Fibroblast of lung (primary cell): ENCODE data around the gene ANXA9. TPM values are rescaled to one million over a fixed set of nuclear protein-coding genes. Genes with fewer than 3 reads are reported as not detected.

ENCODE experiments used
- DNase-seq, 2 donors: peaks; one replicate each; pipeline versions ENCODE4 v3.0.0 to v3.0.0-alpha.2; 2010; ENCODE audit warnings: low read depth in 2 of 2
- H2AFZ ChIP-seq: 2 replicates; pipeline ENCODE4 v1.5.1; 2012; ENCODE audit warnings: low read length, control low read depth, inconsistent platforms
- H3K27ac ChIP-seq: 2 replicates; pipeline ENCODE4 v1.5.1; 2011; ENCODE audit warnings: low read length, control low read depth; ENCODE audit not compliant: insufficient read depth
- H3K27me3 ChIP-seq: 2 replicates; pipeline ENCODE4 v1.5.1; 2011; ENCODE audit warnings: mild to moderate bottlenecking, low read length; ENCODE audit not compliant: control insufficient read depth, insufficient read depth
- H3K36me3 ChIP-seq: 2 replicates; pipeline ENCODE4 v1.5.1; 2011; ENCODE audit warnings: low read length; ENCODE audit not compliant: control insufficient read depth, insufficient read depth
- H3K4me1 ChIP-seq: 2 replicates; pipeline ENCODE4 v1.5.1; 2011; ENCODE audit warnings: low read length; ENCODE audit not compliant: control insufficient read depth, insufficient read depth; ENCODE audit errors: extremely low read depth
- H3K4me2 ChIP-seq: 2 replicates; pipeline ENCODE4 v1.5.1; 2011; ENCODE audit warnings: low read length, control low read depth; ENCODE audit not compliant: insufficient read depth; ENCODE audit errors: extremely low read depth
- H3K4me3 ChIP-seq, 4 experiments: fragments of 200-600 bp in 1 of 4; sonication (generic) in 1 of 4; replicated peaks in 1 of 4; 2 replicates each; pipeline ENCODE4 v1.5.1; 2011 to 2016; ENCODE audit warnings: low read length in 4 of 4, low read depth in 3 of 4, mild to moderate bottlenecking in 3 of 4, control low read depth in 2 of 4, inconsistent platforms in 1 of 4, mixed read lengths in 1 of 4; ENCODE audit not compliant: insufficient read depth in 1 of 4; ENCODE audit errors: control extremely low read depth in 1 of 4
- H3K79me2 ChIP-seq: 2 replicates; pipeline ENCODE4 v1.5.1; 2012; ENCODE audit warnings: mild to moderate bottlenecking, low read length, inconsistent platforms; ENCODE audit not compliant: control insufficient read depth, insufficient read depth
- H3K9ac ChIP-seq: 2 replicates; pipeline ENCODE4 v1.5.1; 2011; ENCODE audit warnings: mild to moderate bottlenecking, low read length, control low read depth; ENCODE audit not compliant: insufficient read depth
- H3K9me3 ChIP-seq: 2 replicates; pipeline ENCODE4 v1.5.1; 2012; ENCODE audit warnings: low read depth, low read length; ENCODE audit not compliant: control insufficient read depth, insufficient read depth
- H4K20me1 ChIP-seq: 2 replicates; pipeline ENCODE4 v1.5.1; 2011; ENCODE audit warnings: low read length; ENCODE audit not compliant: control insufficient read depth, insufficient read depth; ENCODE audit errors: extremely low read depth
- EZH2 ChIP-seq: IDR thresholded peaks from 2 replicates; pipeline ENCODE4 v1.5.1; 2012; ENCODE audit warnings: low read length, control low read depth, mild to moderate bottlenecking; ENCODE audit errors: missing control alignments
- polyA plus RNA-seq, 2 donors: library from polyadenylated mRNA; depleted of rRNA in 1 of 2; stranded (reverse) in 1 of 2; unstranded in 1 of 2; fragments of >200 nt; gene quantifications; 2 replicates each; pipeline ENCODE4 v1.2.1, GENCODE V29; 2011 to 2012; ENCODE audit warnings: missing spikeins in 1 of 2
- total RNA-seq: library from RNA; depleted of rRNA; stranded (reverse); fragments of >200 nt; gene quantifications from 2 replicates; pipeline ENCODE4 v1.2.1, GENCODE V29; 2014
- TF ChIP-seq, protein P1 (sequence below), 2 donors: IDR thresholded peaks in 1 of 2; conservative IDR thresholded peaks in 1 of 2; 1 replicate in 1 of 2; 2 replicates in 1 of 2; pipeline ENCODE4 v1.5.1; 2011 to 2012; ENCODE audit warnings: low read length in 2 of 2, control low read depth in 1 of 2, inconsistent platforms in 1 of 2, low read depth in 1 of 2, mild to moderate bottlenecking in 1 of 2

ANXA9 gene
- total and polyA plus RNA-seq, 2 donors (not counting 1 experiment from before 2014, with no cell fraction given), result 0.07 to 0.33 TPM

DNA sequence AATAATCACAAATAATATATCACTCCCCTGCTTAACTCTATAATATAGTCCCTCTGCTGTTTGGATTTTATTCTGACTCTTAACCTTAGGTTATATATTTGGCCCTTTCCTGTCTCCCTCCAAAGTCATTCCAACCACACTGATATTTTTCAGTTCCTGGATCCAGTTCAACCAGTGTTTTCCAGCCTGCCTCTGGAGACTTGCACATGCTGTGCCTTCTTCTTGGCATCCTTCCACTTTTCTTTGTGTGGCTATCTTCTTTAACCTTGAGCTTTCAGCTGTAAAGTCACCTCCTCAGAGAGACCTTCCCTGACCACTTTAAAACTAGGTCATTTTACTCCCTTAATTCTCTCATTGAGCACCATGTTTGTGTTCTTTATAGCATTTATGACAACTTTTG, 26.8 kb upstream of the ANXA9 start:
- no peak overlapping the region for H2AFZ ChIP-seq
- H4K20me1 ChIP-seq, result no peaks in the 10 kb centered on the region
- no peak overlapping the region for H3K4me3 ChIP-seq
- no peaks in the 10 kb centered on the region for H3K79me2 ChIP-seq
- no peaks in the 10 kb centered on the region for H3K9me3 ChIP-seq
- no peaks in the 10 kb centered on the region for H3K4me1 ChIP-seq
- no peak for DNase-seq
- H3K9ac ChIP-seq, result no peak overlapping the region
- no peak overlapping the region for H3K27ac ChIP-seq
- H3K36me3 ChIP-seq, result peaks cover 9% of the 10 kb centered on the region
- TF ChIP-seq, protein P1, sequence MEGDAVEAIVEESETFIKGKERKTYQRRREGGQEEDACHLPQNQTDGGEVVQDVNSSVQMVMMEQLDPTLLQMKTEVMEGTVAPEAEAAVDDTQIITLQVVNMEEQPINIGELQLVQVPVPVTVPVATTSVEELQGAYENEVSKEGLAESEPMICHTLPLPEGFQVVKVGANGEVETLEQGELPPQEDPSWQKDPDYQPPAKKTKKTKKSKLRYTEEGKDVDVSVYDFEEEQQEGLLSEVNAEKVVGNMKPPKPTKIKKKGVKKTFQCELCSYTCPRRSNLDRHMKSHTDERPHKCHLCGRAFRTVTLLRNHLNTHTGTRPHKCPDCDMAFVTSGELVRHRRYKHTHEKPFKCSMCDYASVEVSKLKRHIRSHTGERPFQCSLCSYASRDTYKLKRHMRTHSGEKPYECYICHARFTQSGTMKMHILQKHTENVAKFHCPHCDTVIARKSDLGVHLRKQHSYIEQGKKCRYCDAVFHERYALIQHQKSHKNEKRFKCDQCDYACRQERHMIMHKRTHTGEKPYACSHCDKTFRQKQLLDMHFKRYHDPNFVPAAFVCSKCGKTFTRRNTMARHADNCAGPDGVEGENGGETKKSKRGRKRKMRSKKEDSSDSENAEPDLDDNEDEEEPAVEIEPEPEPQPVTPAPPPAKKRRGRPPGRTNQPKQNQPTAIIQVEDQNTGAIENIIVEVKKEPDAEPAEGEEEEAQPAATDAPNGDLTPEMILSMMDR (conservative IDR thresholded peaks at IDR 0.05 in 1 of 2, IDR thresholded peaks at IDR 0.05 in 1 of 2; ENCODE audit: low read depth in 1 of 2, low read length in 2 of 2), result no peak
- TF ChIP-seq EZH2, result no peak
- no peak overlapping the region for H3K4me2 ChIP-seq
- H3K27me3 ChIP-seq, result no peaks in the 10 kb centered on the region

DNA sequence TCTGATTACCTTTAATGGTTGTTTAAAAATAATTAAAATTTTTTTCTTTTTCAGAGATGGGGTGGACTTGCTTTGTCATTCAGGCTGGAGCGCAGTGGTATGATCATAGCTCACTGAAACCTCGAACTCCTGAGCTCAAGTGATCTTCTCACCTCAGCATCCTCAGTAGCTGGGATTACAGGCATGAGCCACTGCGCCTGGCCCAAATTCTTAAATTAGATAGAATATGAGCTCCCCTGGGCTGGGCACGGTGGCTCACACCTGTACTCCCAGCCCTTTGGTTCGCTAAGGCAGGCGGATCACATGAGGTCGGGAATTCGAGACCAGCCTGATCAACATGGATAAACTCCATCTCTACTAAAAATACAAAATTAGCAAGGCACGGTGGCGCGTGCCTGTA, 24.4 kb upstream of the ANXA9 start:
- Histone ChIP-seq H3K4me3 (no peak overlapping the region), H3K27me3 (no peaks in the 10 kb centered on the region)

DNA sequence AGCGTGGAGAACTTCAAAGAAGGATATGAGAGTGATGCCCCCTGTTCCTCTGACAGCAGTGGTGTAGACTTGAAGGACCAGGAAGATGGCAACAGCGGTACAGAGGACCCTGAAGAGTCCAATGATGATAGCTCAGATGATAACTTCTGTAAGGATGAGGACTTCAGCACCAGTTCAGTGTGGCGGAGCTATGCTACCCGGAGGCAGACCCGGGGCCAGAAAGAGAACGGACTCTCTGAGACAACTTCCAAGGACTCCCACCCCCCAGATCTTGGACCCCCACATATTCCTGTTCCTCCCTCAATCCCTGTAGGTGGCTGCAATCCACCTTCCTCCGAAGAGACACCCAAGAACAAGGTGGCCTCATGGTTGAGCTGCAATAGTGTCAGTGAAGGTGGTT, 21.4 kb upstream of the ANXA9 start:
- TF ChIP-seq EZH2, result no peak
- TF ChIP-seq, protein P1 (conservative IDR thresholded peaks at IDR 0.05 in 1 of 2, IDR thresholded peaks at IDR 0.05 in 1 of 2; ENCODE audit: low read depth in 1 of 2, low read length in 2 of 2), result no peak
- Histone ChIP-seq H3K79me2 (no peaks in the 10 kb centered on the region), H3K4me2 (no peak overlapping the region), H3K27me3 (no peaks in the 10 kb centered on the region), H3K9me3 (no peaks in the 10 kb centered on the region), H3K4me3 (no peak overlapping the region), H2AFZ (no peak overlapping the region), H3K9ac (no peak overlapping the region), H3K36me3 (peaks cover 14% of the 10 kb centered on the region), H3K4me1 (no peaks in the 10 kb centered on the region), H3K27ac (no peak overlapping the region), H4K20me1 (no peaks in the 10 kb centered on the region)
- no peak for DNase-seq

More for the DNA sequence above, 24.4 kb upstream of the ANXA9 start:
- DNase-seq, result no peak
- TF ChIP-seq, protein P1 (conservative IDR thresholded peaks at IDR 0.05 in 1 of 2, IDR thresholded peaks at IDR 0.05 in 1 of 2; ENCODE audit: low read depth in 1 of 2, low read length in 2 of 2), result no peak
- no peak for TF ChIP-seq EZH2
- no peak overlapping the region for H2AFZ ChIP-seq
- no peak overlapping the region for H3K9ac ChIP-seq
- H4K20me1 ChIP-seq, result no peaks in the 10 kb centered on the region
- H3K27ac ChIP-seq, result no peak overlapping the region
- peaks cover 3% of the 10 kb centered on the region for H3K36me3 ChIP-seq
- H3K79me2 ChIP-seq, result no peaks in the 10 kb centered on the region
- no peak overlapping the region for H3K4me2 ChIP-seq
- no peaks in the 10 kb centered on the region for H3K4me1 ChIP-seq
- H3K9me3 ChIP-seq, result no peaks in the 10 kb centered on the region
